Measurements from ENCODE around the gene ADAMTS4.
A peak's percentile ranks its signal among the peaks of the same experiment; 100 is the strongest.
"Not testable (repeated sequence)": the region's sequence is repeated elsewhere in the genome, so short reads cannot be mapped to it uniquely, and the experiment has no call there.

ADAMTS4 gene

GRCh38 chr1:161198897-161199431, at the start of gene ADAMTS4:
Gene ADAMTS4 (minus strand): TSS chr1:161199054. CDS start chr1:161198627, 427 bp downstream.
- no peak for DNase-seq

- DNase-seq, result no peak
Observed at GRCh38 chr1:161244888-161245287, 46.0 kb upstream of the ADAMTS4 start.

- DNase-seq, result no peak
Observed at GRCh38 chr1:161242313-161242712, 43.5 kb upstream of the ADAMTS4 start.

- no peak for DNase-seq
Observed at GRCh38 chr1:161241682-161242081, 42.8 kb upstream of the ADAMTS4 start.

GRCh38 chr1:161238039-161238473, 39.2 kb upstream of the ADAMTS4 start, which contains the start of gene NR1I3:
Gene NR1I3 (minus strand): TSS chr1:161238203. CDS start chr1:161236565, 1,638 bp downstream.
- DNase-seq, result no peak

GRCh38 chr1:161235957-161236775, 37.3 kb upstream of the ADAMTS4 start:
- no peak for DNase-seq

- no peak for DNase-seq
Observed at GRCh38 chr1:161233102-161233501, 34.2 kb upstream of the ADAMTS4 start.

GRCh38 chr1:161230762-161231161, 31.9 kb upstream of the ADAMTS4 start:
- no peak for DNase-seq

- no peak for DNase-seq
Observed at GRCh38 chr1:161229896-161230295, 31.0 kb upstream of the ADAMTS4 start.

- DNase-seq, result no peak
Observed at GRCh38 chr1:161228032-161228431, 29.2 kb upstream of the ADAMTS4 start.

GRCh38 chr1:161227196-161227871, 28.5 kb upstream of the ADAMTS4 start:
- DNase-seq, result peak; percentile 91 to 92

GRCh38 chr1:161226759-161227158, 27.9 kb upstream of the ADAMTS4 start:
- DNase-seq, result no peak

GRCh38 chr1:161226320-161226711, 27.5 kb upstream of the ADAMTS4 start:
- DNase-seq, result no peak

GRCh38 chr1:161225534-161226319, 26.9 kb upstream of the ADAMTS4 start, which contains the start of gene TOMM40L:
Gene TOMM40L (plus strand): TSS chr1:161226060. CDS start chr1:161226490, 430 bp downstream.
- peak; percentile 86 to 89 for DNase-seq

- no peak for DNase-seq
Observed at GRCh38 chr1:161225178-161225533, 26.3 kb upstream of the ADAMTS4 start.

GRCh38 chr1:161224695-161225087, 25.8 kb upstream of the ADAMTS4 start:
- DNase-seq, result not testable (repeated sequence)

GRCh38 chr1:161223805-161224694, 25.2 kb upstream of the ADAMTS4 start:
- DNase-seq, result no peak

GRCh38 chr1:161222175-161223019, 23.5 kb upstream of the ADAMTS4 start:
- no peak for DNase-seq

GRCh38 chr1:161220002-161220401, 21.1 kb upstream of the ADAMTS4 start:
- DNase-seq, result no peak

- DNase-seq, result no peak
Observed at GRCh38 chr1:161219078-161219892, 20.4 kb upstream of the ADAMTS4 start.

Measured in activated CD4-positive, alpha-beta T cell treated with anti-CD3 and anti-CD28 coated beads for 4 hours (primary cell).